HG03457 (cell line): Measurements from ENCODE around the gene MAP7D2.

Experiments
- ATAC-seq: cut with Tn5 transposase; IDR thresholded peaks from one replicate; pipeline ENCODE4 v1.9.1; 2021; ENCODE audit warnings: moderate number of reproducible peaks; ENCODE audit not compliant: unreplicated experiment

MAP7D2 gene

GRCh38 chrX:20116087-20116576, 575 bp downstream of the MAP7D2 start:
- no peak for ATAC-seq

GRCh38 chrX:20112022-20112774, 4.5 kb downstream of the MAP7D2 start:
- no peak for ATAC-seq

GRCh38 chrX:20111271-20111670, 5.4 kb downstream of the MAP7D2 start:
- no peak for ATAC-seq

GRCh38 chrX:20101934-20102581, 14.6 kb downstream of the MAP7D2 start:
- ATAC-seq = no peak

DNA sequence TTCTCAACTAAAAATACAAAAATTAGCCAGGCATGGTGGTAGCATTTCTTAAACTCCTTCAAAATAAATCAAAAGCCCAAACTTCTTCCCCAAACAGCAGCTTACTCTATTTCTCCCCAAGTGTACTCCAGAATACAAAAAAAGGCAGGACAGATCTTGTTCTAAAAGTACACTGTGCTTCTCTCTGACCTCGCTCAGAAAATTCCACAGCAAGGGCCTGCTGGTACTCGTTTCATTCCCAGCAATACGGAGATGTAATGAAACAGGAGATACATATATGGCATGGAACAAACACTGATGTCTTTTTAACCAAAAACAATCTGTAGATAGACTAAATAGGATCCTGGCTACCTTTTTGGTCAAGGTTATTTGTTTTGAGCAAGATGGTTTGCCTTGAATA, 25.2 kb downstream of the MAP7D2 start:
- no peak for ATAC-seq

DNA sequence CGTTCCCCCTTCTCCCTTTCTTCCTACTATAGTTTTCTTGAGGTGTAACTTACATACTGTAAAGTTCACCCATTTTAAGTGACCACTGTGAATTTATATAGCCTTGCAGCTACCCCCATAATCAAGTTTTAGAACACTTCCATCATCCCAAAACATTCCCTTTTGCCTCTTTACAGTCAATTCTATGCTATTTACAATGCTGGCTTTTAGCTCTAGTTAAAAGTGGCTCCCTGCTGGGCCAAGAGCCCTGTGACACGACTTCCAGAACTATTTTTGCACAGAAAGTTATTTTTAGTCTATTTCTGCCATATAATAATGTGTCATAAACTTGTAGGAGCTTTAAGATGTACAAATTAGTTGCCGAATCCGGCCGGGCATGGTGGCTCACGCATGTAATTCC, 26.9 kb downstream of the MAP7D2 start:
- no peak for ATAC-seq

DNA sequence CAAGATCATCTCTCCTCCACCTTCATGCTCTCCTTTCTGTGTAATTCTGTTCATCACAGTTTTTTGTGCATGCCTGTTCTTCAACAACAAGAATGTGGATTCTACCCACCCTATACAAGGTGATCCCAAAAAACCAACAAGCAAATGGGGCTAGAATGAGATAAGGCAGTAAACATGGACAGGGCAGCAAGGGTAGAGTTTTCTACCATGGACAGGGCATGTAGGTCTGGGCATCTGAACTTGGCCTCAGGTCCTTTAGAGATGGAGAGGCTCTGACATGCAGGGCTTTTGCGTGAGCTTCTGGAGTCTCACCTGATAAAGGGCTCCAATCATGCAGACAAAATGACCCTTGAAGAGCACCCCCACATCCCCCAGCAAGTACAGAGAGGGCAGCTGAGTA, 36.4 kb downstream of the MAP7D2 start:
- no peak for ATAC-seq

- ATAC-seq = no peak
Measured at GRCh38 chrX:20071511-20072079, 45.1 kb downstream of the MAP7D2 start.

DNA sequence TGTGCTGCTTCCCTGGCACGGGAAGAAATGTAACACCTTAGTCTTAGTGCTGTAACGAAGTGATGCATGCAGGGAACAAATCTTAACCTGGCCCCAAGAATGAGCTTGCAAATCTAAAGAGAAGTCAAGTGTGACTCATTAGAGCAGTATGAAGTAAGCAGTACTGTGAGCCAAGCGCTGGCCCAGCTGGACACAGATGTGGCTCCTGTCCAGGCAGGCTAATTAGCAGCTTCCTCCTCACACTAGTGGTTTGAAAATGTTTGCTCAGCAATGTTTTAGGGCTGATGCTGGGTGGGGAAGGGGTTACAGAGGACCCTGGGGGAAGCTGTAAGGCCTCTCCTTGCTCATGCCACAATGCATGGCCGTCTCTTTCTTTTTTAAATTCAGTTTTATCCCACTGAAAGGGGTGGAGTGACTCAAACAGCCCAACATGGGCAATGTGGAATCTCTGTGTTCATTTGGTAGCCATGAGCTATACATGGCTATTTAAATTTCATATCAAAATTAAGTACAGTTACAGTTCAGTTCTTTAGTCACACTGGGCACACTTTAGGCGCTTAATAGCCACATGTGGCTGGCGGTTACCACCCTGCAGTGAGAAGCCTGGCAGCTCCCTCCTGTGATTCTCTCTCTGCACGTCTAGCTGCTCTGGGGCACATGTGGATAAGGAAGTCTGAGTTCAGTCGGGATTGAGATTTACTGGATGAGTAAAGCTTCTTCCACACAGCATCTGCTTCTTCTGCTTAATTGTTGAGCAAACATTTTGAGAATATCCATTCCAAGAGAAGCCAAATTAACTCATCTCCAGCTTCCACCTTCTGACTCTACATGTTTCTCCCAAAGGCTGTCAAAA, 48.8 kb downstream of the MAP7D2 start:
- no peak for ATAC-seq

GRCh38 chrX:20066968-20067708, 49.6 kb downstream of the MAP7D2 start:
- ATAC-seq = no peak

GRCh38 chrX:20063716-20064351, 52.9 kb downstream of the MAP7D2 start:
- ATAC-seq = no peak

DNA sequence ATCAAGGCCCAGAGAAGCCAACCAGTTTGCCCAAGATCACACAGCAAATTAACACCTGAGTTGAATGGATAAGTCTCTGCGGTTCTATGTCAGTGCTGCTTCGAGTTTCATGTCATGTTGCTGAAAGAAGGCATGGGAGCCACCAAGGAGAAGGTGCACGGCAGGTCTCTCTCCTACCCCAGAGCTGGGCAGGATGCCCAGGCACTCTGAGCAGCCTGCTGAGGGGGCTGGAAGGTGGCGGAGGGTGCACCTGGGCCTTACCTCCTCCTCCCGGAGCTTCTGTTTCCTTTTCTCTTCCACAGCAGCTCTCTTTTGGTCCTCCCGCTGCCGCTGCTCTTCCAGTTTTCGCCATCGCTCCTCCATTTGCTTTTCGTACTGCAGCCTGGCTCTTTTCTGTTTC, 53.6 kb downstream of the MAP7D2 start:
- no peak for ATAC-seq

DNA sequence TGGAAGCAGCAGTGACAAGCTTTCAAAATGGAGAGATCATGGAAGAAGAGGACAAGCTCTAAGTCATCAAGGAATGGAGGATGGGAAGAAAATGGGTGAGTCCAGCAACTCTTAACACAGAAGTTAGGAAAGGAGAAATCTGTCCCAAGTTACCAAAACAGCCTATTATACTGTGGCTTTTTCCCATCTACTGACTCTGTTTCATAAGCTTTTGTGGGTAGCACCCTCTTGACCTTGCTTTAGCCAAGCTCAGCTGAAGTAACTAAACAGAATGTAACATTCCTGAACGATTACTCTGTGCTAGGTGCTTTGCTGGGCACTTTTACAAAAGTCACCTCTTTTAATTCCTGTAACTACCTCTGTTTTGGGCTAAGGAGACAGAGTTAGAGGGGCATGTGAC, 54.9 kb downstream of the MAP7D2 start:
- no peak for ATAC-seq

DNA sequence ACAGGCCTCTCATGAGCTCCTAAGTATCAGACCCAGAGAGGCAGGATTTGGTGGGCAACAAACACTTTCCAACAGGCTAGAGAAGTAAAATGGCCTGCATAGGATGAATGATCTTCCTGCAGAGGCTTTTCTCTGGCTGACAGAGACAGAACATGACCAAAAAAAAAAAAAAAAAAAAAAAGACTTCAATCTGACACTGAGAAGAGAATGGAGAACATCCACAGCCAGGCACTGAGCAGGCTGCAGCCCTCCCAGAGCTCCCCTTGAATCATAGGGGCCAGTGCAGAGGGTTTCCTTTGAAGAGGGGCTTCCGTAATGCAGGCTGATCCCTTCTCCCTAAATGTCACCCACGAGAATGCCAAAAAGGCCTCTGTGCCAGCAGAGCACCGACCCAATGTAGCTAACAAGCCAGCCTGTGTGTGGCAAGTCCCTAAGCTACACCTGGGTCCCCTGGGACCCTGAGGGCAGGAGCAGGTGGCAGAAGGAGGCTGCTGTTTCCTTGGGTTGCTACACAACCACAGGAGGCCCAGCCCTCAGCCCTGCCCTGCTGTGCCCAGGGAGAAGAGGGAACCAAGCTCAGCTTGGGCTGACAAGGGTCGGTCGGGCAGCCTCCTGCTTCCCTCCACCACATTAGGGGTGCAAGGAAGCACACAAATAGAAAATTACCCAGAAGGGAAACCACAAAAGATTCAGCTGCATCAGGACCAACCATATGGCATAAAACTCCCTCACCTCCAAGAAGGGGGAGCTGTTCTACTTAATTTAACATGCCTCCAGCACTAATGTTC, 55.6 kb downstream of the MAP7D2 start:
- peak; percentile 87 for ATAC-seq

- ATAC-seq = no peak
Measured at GRCh38 chrX:20059467-20060128, 57.1 kb downstream of the MAP7D2 start.

DNA sequence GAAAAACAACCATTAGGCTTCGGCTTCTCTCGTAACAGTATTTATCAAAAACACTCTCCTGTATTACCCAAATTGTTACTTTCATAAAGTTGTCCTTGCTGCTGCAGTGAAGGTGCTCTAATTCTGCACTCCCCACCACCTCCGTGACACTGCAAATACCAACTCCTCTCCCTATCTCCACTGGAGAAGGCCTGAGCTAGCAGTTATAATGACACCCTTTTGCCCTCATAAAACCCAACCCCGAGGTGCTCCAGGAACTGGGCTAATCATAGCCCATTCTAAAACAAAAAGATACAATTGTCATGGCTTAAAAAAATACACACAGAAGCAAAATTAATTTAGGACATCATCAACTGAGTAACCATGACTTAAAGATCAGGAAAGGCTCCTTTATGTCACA, 59.2 kb downstream of the MAP7D2 start:
- no peak for ATAC-seq

- no peak for ATAC-seq
Measured at GRCh38 chrX:20056704-20057103, 60.0 kb downstream of the MAP7D2 start.

GRCh38 chrX:20053537-20053936, 63.2 kb downstream of the MAP7D2 start:
- no peak for ATAC-seq

GRCh38 chrX:20046864-20047263, 69.8 kb downstream of the MAP7D2 start:
- no peak for ATAC-seq
